Measurements from ENCODE around the gene PISD.
A peak's percentile ranks its signal among the peaks of the same experiment; 100 is the strongest.

Gene PISD

GRCh38 chr22:31639436-31640039 is 22.5 kb downstream of the PISD start:
- Mint-ChIP-seq H3K27me3 (ENCODE audit: low read depth) (no peaks in the 10 kb centered on the region), H3K36me3 (ENCODE audit: low read depth) (peaks cover 12% of the 10 kb centered on the region), H3K27ac (peak overlapping the region; percentile 8), H3K4me3 (peak overlapping the region; percentile 5), H3K9me3 (no peaks in the 10 kb centered on the region), H3K4me1 (ENCODE audit: low read depth) (peaks cover 26% of the 10 kb centered on the region)
- no peak for DNase-seq (ENCODE audit: low spot score)

DNA sequence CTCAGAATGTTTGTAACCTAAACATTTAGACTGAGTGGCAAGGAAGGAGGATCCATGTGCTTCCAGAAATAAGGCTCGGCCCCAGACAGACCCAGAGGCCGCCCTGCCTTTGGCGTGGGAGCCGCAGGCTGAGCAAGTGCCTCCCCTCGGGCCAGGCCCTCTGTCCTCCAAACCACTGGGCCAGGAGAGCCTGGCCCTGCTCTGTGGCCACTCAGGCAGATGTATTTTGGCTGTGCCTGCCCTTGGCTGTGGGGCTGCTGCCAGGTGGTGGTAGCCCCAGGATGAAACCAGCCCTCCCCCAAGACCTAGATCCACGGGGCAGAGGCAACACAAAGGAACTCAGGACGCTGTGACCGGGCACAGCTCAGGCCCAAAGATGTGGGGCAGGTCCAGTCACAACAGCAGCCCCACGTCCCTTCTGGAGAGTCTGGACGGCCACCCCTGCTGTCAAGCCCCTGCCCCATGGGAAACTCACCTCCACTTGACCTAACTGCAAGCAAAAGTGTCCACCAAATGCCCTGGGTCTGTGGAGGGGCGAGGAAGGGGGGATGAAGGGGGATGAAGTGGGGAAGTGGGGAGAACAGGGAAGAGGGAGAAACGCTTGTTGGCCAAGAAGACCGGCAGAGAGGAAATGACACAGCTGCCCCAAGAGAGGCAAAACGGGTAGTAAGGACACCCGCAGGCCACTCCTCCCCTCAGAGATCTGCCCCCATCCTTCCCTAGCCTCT is 24.0 kb downstream of the PISD start:
- peaks cover 30% of the 10 kb centered on the region for H3K4me1 Mint-ChIP-seq (ENCODE audit: low read depth)
- no peaks in the 10 kb centered on the region for H3K9me3 Mint-ChIP-seq
- DNase-seq (ENCODE audit: low spot score), result no peak
- peaks cover 7% of the 10 kb centered on the region for H3K36me3 Mint-ChIP-seq (ENCODE audit: low read depth)
- H3K27me3 Mint-ChIP-seq (ENCODE audit: low read depth), result no peaks in the 10 kb centered on the region
- peak overlapping the region; percentile 75 for H3K27ac Mint-ChIP-seq
- peak overlapping the region; percentile 29 for H3K4me3 Mint-ChIP-seq

- Mint-ChIP-seq H3K9me3 (no peaks in the 10 kb centered on the region), H3K4me1 (ENCODE audit: low read depth) (peaks cover 30% of the 10 kb centered on the region), H3K27ac (peak overlapping the region; percentile 75), H3K36me3 (ENCODE audit: low read depth) (peaks cover 7% of the 10 kb centered on the region), H3K27me3 (ENCODE audit: low read depth) (no peaks in the 10 kb centered on the region), H3K4me3 (no peak overlapping the region)
- DNase-seq (ENCODE audit: low spot score), result no peak
Measured at GRCh38 chr22:31637447-31637890, 24.5 kb downstream of the PISD start.

DNA sequence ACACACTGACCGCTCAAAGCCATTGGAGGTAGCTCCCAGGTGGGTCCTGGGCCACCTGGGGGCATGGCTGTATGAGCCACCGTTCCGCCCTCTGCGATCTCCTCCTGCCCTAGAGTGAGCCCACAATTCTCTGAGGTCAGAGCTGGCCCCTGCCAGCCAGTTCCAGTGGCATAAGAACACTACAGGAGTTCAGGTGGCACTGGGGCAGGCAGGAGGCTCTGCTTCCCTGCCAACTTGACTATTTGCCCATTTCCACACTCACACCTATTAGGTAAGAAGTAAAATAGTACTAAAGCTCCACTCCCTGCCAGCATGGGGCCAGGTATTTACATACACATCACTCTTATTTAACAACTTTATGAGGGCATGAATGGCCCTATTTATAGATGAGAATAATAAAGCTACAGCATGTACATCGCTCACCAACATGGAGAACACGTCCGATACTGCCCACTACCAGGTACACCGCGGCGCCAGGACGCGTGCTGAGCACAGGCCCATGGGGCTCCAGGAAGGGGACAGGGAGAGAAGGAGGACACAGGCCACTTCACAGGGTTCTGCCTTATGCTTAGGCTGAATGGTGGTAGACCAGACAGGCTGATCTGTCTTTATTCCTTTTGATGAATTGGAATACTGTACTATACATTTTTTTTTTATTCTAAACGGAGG is 26.2 kb downstream of the PISD start:
- Mint-ChIP-seq H3K27ac (no peak overlapping the region), H3K27me3 (ENCODE audit: low read depth) (no peaks in the 10 kb centered on the region), H3K9me3 (no peaks in the 10 kb centered on the region), H3K4me3 (no peak overlapping the region), H3K4me1 (ENCODE audit: low read depth) (peaks cover 32% of the 10 kb centered on the region), H3K36me3 (ENCODE audit: low read depth) (peaks cover 2% of the 10 kb centered on the region)
- DNase-seq (ENCODE audit: low spot score), result no peak

DNA sequence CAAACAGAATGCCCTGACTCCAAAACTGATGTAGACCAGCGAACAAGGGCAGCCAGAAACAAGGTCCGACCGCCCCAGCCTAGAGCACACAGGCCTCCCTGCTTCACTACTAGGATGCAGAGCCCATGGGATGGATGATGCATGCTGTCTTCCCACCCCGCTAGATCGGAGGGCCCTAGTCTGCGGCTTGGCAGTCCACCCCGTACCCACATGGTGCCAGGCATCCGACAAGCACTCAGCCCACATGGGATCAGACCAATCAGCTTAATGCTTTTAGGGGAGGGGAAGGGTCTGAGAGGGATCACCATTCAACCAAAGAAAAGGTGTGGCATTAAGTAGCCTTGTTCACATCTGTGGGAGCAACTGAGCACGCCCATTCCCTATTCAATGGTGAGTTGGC is 30.6 kb downstream of the PISD start:
- H3K4me3 Mint-ChIP-seq, result peak overlapping the region; percentile 77
- DNase-seq (ENCODE audit: low spot score), result no peak

DNA sequence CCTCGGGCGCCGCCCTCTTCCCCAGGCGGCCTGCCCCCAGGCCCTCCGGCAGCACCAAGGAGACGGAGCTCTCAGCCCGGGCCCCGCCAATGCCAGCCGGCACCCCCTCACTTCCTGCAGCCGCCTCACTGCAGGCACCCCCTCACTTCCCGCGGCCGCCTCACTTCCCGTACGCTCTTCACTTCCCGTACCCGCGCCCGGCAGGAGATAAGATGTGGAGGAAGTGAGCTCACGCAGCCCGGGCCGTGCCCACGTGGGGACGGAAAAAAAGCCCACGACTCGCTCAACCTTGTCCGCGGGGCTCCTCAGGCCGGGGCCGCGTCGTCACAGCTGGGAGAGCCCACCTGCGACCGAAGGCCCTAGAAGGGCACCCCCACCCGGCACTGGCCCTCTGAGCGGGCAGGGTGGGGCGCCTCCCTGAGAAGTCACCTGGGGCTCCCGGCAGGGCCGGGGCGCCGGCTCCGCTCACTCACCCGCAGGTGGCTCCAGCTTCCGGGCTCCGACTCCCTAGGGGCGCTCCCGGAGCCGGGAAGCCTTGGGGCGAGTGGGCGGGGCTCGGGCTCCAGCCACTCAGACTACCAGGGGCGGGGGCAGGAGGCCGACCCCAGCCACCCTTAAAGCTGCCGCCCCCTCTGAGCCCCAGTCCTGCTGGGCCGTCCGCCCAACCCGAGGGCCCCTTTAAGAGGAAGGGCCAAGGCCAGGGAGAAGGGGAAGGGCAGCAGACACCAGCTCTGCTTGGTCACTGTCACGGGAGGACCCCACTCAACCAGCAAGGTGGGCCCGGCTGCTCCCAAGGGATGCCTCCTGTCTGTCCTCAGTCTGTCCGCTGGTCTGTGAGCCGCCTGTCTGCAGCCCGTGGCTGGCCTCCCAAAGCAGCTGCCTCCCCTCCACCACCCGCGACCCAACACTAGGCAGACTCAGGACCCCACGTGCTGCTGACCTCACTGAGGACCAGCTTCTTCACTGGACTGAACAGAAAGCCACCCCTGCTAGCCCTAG is 31.4 kb downstream of the PISD start:
- H3K36me3 Mint-ChIP-seq (ENCODE audit: low read depth), result peaks cover 7% of the 10 kb centered on the region
- H3K4me1 Mint-ChIP-seq (ENCODE audit: low read depth), result peaks cover 23% of the 10 kb centered on the region
- DNase-seq (ENCODE audit: low spot score), result peak; percentile 88

More for the DNA sequence above, 30.6 kb downstream of the PISD start:
- Mint-ChIP-seq H3K4me1 (ENCODE audit: low read depth) (peaks cover 23% of the 10 kb centered on the region), H3K27ac (peak overlapping the region; percentile 72), H3K36me3 (ENCODE audit: low read depth) (peaks cover 7% of the 10 kb centered on the region), H3K27me3 (ENCODE audit: low read depth) (no peaks in the 10 kb centered on the region), H3K9me3 (no peaks in the 10 kb centered on the region)

GRCh38 chr22:31629741-31630184 is 32.3 kb downstream of the PISD start:
- H3K27me3 Mint-ChIP-seq (ENCODE audit: low read depth), result no peaks in the 10 kb centered on the region
- H3K9me3 Mint-ChIP-seq, result no peaks in the 10 kb centered on the region
- H3K27ac Mint-ChIP-seq, result peak overlapping the region; percentile 70
- H3K4me1 Mint-ChIP-seq (ENCODE audit: low read depth), result peaks cover 23% of the 10 kb centered on the region
- H3K36me3 Mint-ChIP-seq (ENCODE audit: low read depth), result peaks cover 7% of the 10 kb centered on the region
- DNase-seq (ENCODE audit: low spot score), result no peak
- H3K4me3 Mint-ChIP-seq, result peak overlapping the region; percentile 87

More for the DNA sequence above, 31.4 kb downstream of the PISD start:
- peak overlapping the region; percentile 87 for H3K4me3 Mint-ChIP-seq
- H3K27me3 Mint-ChIP-seq (ENCODE audit: low read depth), result no peaks in the 10 kb centered on the region
- no peaks in the 10 kb centered on the region for H3K9me3 Mint-ChIP-seq
- peak overlapping the region; percentile 91 for H3K27ac Mint-ChIP-seq

DNA sequence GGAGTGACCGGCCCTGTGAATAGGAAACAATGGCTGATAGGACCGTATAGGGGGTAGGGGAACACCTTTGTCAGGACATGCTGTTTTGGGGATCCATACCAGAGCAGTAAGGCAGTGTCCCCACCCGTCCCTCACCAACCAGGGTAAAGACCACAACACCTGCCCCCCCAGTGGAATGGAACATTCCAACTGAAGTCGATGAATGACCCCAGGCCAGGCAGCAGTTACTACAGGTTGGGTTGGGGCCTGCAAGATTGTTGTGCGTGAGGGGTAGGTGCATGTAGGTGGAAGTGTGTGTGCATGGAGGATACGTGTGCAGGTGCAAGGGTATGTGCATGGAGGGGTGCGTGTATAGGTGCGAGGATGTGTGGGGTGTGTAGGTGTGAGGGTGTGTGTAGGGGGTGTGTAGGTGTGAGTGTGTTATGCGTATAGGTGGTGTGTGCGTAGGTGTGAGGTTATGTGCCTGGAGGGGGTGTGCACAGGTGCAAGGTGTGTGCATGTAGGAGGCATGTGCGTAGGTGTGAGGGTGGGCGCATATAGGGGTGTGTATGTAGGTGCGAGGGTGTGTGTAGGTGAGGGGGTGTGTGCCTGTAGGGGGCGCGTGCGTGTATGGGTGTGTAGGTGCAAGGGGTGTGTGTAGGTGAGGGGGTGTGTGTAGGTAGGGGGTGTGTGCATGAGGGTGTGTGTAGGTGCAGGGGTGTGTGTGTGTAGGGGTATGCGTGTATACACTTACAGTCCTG is 32.9 kb downstream of the PISD start:
- Mint-ChIP-seq H3K4me3 (peak overlapping the region; percentile 87), H3K36me3 (ENCODE audit: low read depth) (peaks cover 9% of the 10 kb centered on the region), H3K4me1 (ENCODE audit: low read depth) (peaks cover 23% of the 10 kb centered on the region), H3K9me3 (no peaks in the 10 kb centered on the region), H3K27ac (peak overlapping the region; percentile 84), H3K27me3 (ENCODE audit: low read depth) (no peaks in the 10 kb centered on the region)
- no peak for DNase-seq (ENCODE audit: low spot score)

GRCh38 chr22:31628362-31628761 is 33.7 kb downstream of the PISD start:
- Mint-ChIP-seq H3K27ac (peak overlapping the region; percentile 84), H3K4me3 (peak overlapping the region; percentile 87)
- DNase-seq (ENCODE audit: low spot score), result no peak

DNA sequence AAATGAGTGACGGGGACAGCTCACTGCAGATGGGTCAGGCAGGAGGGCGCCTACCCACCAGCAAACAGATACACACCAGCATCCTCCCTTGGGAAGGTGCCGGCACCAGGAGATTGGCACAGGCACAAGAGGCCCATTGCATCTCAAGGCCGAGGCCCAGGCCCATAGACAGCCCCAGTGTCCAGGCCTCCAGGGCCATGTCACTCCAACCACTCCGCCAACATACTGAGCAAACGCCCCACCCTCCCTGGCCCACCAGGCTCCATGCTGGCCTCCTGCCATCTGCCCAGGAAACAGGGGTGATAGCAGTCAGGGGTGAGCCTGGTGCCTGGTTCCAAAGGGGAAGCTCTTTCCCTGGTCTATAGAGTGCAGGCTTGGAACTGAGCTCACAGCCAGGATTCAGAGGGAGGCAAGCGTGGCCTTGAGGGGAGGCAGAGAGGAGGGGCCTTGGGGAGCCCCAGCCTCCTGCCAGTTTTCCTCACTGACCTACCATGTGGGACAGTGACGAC is 34.7 kb downstream of the PISD start:
- no peak for DNase-seq (ENCODE audit: low spot score)
- Mint-ChIP-seq H3K36me3 (ENCODE audit: low read depth) (peaks cover 9% of the 10 kb centered on the region), H3K4me3 (no peak overlapping the region), H3K27me3 (ENCODE audit: low read depth) (no peaks in the 10 kb centered on the region), H3K27ac (peak overlapping the region; percentile 65), H3K4me1 (ENCODE audit: low read depth) (peaks cover 19% of the 10 kb centered on the region), H3K9me3 (no peaks in the 10 kb centered on the region)

More at GRCh38 chr22:31628362-31628761, 33.7 kb downstream of the PISD start:
- Mint-ChIP-seq H3K36me3 (ENCODE audit: low read depth) (peaks cover 9% of the 10 kb centered on the region), H3K9me3 (no peaks in the 10 kb centered on the region), H3K4me1 (ENCODE audit: low read depth) (peaks cover 19% of the 10 kb centered on the region), H3K27me3 (ENCODE audit: low read depth) (no peaks in the 10 kb centered on the region)

DNA sequence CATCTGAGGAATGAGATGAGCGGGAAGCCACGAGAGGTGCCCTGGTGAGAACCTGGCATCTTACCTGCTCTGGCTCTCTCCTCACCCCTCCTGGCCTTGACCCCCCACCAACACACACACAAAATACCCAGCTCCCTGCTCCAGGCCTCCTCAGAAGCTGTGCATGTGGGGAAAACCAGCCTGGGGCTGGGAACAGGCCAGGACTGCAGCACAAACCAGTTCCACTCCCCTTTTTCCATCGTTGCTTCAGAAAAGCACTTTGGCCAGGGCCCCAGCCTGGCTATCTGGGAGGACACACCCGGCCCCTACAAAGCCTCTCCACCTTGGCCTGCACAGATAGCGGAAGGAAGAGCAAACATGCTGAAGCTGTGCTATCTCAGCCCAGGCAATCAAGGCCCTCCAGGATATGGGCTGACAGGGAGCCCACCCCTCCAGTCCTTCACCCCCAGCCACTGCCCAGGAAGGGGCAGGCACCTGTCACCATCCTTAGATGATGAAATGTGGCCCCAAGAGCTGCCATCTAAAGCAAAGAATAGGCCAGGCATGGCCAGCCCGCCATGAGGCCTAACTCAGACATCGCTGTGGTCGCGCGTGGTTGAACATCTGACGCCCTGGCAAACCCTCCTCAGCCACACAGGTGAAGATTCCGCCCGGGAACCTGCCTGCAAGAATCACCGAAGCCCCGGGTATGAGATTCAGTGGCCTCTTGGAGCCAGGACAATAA is 35.4 kb downstream of the PISD start:
- H3K27me3 Mint-ChIP-seq (ENCODE audit: low read depth), result no peaks in the 10 kb centered on the region
- peaks cover 19% of the 10 kb centered on the region for H3K4me1 Mint-ChIP-seq (ENCODE audit: low read depth)
- H3K36me3 Mint-ChIP-seq (ENCODE audit: low read depth), result peaks cover 9% of the 10 kb centered on the region
- H3K4me3 Mint-ChIP-seq, result no peak overlapping the region
- DNase-seq (ENCODE audit: low spot score), result no peak
- H3K9me3 Mint-ChIP-seq, result no peaks in the 10 kb centered on the region
- peak overlapping the region; percentile 10 for H3K27ac Mint-ChIP-seq
